Heart right ventricle (tissue), 16 donors: Measurements from ENCODE around the gene PRPF31. TPM values are rescaled to one million over a fixed set of nuclear protein-coding genes. Genes with fewer than 3 reads are reported as not detected.

Experiments used
- ATAC-seq, 8 donors: fragments of 200-7000 bp; cut with Tn5 transposase; one replicate each; pipeline ENCODE4 v1.9.1; 2020; ENCODE audit warnings: mild to moderate bottlenecking in 8 of 8, moderate library complexity in 8 of 8, moderate number of reproducible peaks in 1 of 8
- DNase-seq, 2 donors: peaks; one replicate each; pipeline ENCODE4 v3.0.0-alpha.2; 2020
- H3K27ac ChIP-seq, 10 donors: fragments of 200-600 bp; sonication (generic) in 2 of 10; one replicate each; pipeline versions ENCODE4 v1.5.0 to v1.8.0; 2020 to 2022; ENCODE audit warnings: mild to moderate bottlenecking in 3 of 10
- H3K27me3 ChIP-seq, 7 donors: fragments of 200-600 bp; one replicate each; pipeline ENCODE4 v1.8.0; 2021 to 2022; ENCODE audit warnings: mild to moderate bottlenecking in 2 of 7
- H3K36me3 ChIP-seq, 9 donors: fragments of 200-600 bp; sonication (generic) in 1 of 9; one replicate each; pipeline versions ENCODE4 v1.5.0 to v1.8.0; 2020 to 2022; ENCODE audit warnings: mild to moderate bottlenecking in 2 of 9
- H3K4me1 ChIP-seq, 9 donors: fragments of 200-600 bp; sonication (generic) in 1 of 9; one replicate each; pipeline versions ENCODE4 v1.5.0 to v1.8.0; 2020 to 2022; ENCODE audit warnings: mild to moderate bottlenecking in 4 of 9
- H3K4me3 ChIP-seq, 10 donors: fragments of 200-600 bp; sonication (generic) in 2 of 10; one replicate each; pipeline versions ENCODE4 v1.5.0 to v1.8.0; 2020 to 2022; ENCODE audit warnings: mild to moderate bottlenecking in 7 of 10, moderate library complexity in 2 of 10
- H3K9me3 ChIP-seq, 11 donors: fragments of 200-600 bp in 10 of 11; sonication (generic) in 2 of 11; one replicate each; pipeline versions ENCODE4 v1.5.0 to v1.8.0; 2013 to 2022; ENCODE audit warnings: mild to moderate bottlenecking in 2 of 11, control low read depth in 1 of 11, moderate library complexity in 1 of 11
- WGBS, 2 donors: extraction: QIAGEN DNeasy Blood & Tissue Kit; methylation state at CpG; one replicate each; pipeline ENCODE4 v1.1.7; 2013; ENCODE audit warnings: inconsistent platforms in 1 of 2; 5-methylcytosine and 5-hydroxymethylcytosine counted together
- intact Hi-C, 10 donors: fragments of 100-400 bp; cut with DNase I; formaldehyde crosslinking; loops; one replicate each; pipeline versions ENCODE4 v1.11.1 to v1.14.2; 2022
- polyA plus RNA-seq, 2 donors: library from polyadenylated mRNA; stranded (reverse); fragments of 200-250 nt; gene quantifications; one replicate each; pipeline ENCODE4 v1.2.3, GENCODE V29; 2013
- total RNA-seq, 10 donors: library from RNA; stranded (reverse); fragmentation: NEBNext Ultra II Directional in 3 of 10; extraction: Animal tissue kit (Norgen Biotek cat#: 25700) in 3 of 10; gene quantifications; one replicate each; pipeline versions ENCODE4 v1.2.1 to v1.2.4, GENCODE V29; 2021 to 2023
- TF ChIP-seq, protein P1 (sequence below), 9 donors: fragments of 200-600 bp; sonication (generic) in 2 of 9; IDR thresholded peaks; one replicate each; pipeline versions ENCODE4 v1.5.0 to v1.8.0; 2021 to 2022; ENCODE audit warnings: antibody characterized with exemption in 9 of 9, mild to moderate bottlenecking in 5 of 9, moderate library complexity in 1 of 9
- donor health status: Arrhythmogenic right ventricular cardiomyopathy.
- donor health status: ischemic (EF 13 %, LVEDD 7.1; RV severe dilation, severe dysfunction).
- donor health status: healthy with polysubstance abuse.
- donor health status: DM: no; HTN: yes; CAD: no.
- donor health status: DM: no; HTN: no; CAD: no.
- donor health status: ischemic (EF 25% LVEDD 6.9; RV normal size, moderate dysfunction).
- donor health status: ischemic (EF 25% LVEDD 5.7; RV mildly dilated, moderate dysfunction).
- donor health status: healthy.
- donor health status: DM: yes; HTN: yes; CAD: no.
- donor health status: Ischemic cardiomyopathy.
- donor health status: ischemic (EF 35%, LVEDD 5.7; RV mildly dilated, moderate dysfunction).
- donor health status: nonischemic (EF 11% LVEDD 7.7; RV severe dilation, severe dysfunction).
- donor health status: DM: yes; HTN: yes; CAD: no.
- donor health status: PGD.
- donor health status: ischemic (EF 29% LVEDD 5.4; RV normal size, mild dysfunction).
- donor health status: nonischemic (EF 23%, LVEDD 6.1; RV moderate dilation, normal function).

Gene PRPF31
- total and polyA plus RNA-seq, 12 donors = 35.9 to 52.8 (median 43.4) TPM

DNA sequence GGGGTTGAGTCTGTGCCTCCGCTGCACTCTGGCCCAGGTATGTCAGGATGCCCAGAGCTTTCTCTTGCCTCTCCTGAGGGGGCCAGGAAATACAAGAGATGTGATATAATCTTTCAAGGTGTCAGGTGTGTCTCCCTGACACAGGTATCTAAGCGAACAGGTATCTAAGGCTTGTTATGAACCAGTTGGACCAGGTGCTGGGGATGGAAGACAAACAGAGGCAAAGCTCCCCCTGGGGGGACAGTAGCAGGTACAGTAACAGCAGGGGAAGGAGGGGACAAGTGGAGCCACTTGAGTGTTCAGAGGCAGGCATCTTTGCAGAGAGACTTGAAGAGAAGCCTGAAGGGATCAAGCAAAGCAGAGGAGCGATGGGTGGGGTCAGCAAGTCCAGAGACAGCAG lies 41.4 kb downstream of the PRPF31 start:
- H3K4me3 ChIP-seq = no peak overlapping the region
- intact Hi-C loops = loop anchor here in 1 of 10 donors (5.0 kb wide), 1 partner anchor 45 kb away; the partner anchor contains the start of gene RPS9
- H3K4me1 ChIP-seq = peaks cover 4 to 54% (median 26%) of the 10 kb centered on the region in 9 donors
- DNase-seq (no peak), ATAC-seq (no peak)
- no peak overlapping the region for H3K27ac ChIP-seq
- TF ChIP-seq, protein P1, sequence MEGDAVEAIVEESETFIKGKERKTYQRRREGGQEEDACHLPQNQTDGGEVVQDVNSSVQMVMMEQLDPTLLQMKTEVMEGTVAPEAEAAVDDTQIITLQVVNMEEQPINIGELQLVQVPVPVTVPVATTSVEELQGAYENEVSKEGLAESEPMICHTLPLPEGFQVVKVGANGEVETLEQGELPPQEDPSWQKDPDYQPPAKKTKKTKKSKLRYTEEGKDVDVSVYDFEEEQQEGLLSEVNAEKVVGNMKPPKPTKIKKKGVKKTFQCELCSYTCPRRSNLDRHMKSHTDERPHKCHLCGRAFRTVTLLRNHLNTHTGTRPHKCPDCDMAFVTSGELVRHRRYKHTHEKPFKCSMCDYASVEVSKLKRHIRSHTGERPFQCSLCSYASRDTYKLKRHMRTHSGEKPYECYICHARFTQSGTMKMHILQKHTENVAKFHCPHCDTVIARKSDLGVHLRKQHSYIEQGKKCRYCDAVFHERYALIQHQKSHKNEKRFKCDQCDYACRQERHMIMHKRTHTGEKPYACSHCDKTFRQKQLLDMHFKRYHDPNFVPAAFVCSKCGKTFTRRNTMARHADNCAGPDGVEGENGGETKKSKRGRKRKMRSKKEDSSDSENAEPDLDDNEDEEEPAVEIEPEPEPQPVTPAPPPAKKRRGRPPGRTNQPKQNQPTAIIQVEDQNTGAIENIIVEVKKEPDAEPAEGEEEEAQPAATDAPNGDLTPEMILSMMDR (IDR thresholded peaks at IDR 0.05) = no peak
- 96 to 97% methylated on average over 3 of the region's 3 CpGs for WGBS, 2 donors
- H3K9me3 ChIP-seq = no peaks in the 10 kb centered on the region
- H3K36me3 ChIP-seq = peaks cover 0 to 66% (median 63%) of the 10 kb centered on the region in 9 donors
- H3K27me3 ChIP-seq = no peaks in the 10 kb centered on the region

GRCh38 chr19:54158812-54159351 lies 43.3 kb downstream of the PRPF31 start:
- TF ChIP-seq, protein P1 (IDR thresholded peaks at IDR 0.05) = no peak
- Histone ChIP-seq H3K27ac (peak overlapping the region; percentile 88 to 97 (median 95)), H3K27me3 (no peaks in the 10 kb centered on the region), H3K9me3 (no peaks in the 10 kb centered on the region), H3K4me1 (peaks cover 4 to 62% (median 35%) of the 10 kb centered on the region in 9 donors), H3K36me3 (peaks cover 0 to 47% (median 44%) of the 10 kb centered on the region in 9 donors), H3K4me3 (peak overlapping the region; percentile 58 to 78 (median 70))
- DNase-seq (no peak), ATAC-seq (no peak)
- WGBS, 2 donors = 11 to 13% methylated on average over 19 of the region's 19 CpGs
- intact Hi-C loops = loop anchor here in 1 of 10 donors (5.0 kb wide), 1 partner anchor 43 kb away; the partner anchor contains the start of gene RPS9

- TF ChIP-seq, protein P1 (IDR thresholded peaks at IDR 0.05) = peak in 8 of 9 donors; percentile 14 to 66 (median 46)
- ATAC-seq (peak; percentile 91 to 97 (median 95)), DNase-seq (peak; percentile 96 to 100)
- H3K4me3 ChIP-seq = peak within 1 kb of the TSS; percentile 58 to 78 (median 70)
- H3K4me1 ChIP-seq = peaks cover 4 to 63% (median 36%) of the 10 kb centered on the region in 9 donors
- 0% methylated on average over 72 of the region's 72 CpGs for WGBS, 2 donors
- H3K36me3 ChIP-seq = peaks cover 0 to 40% (median 37%) of the 10 kb centered on the region in 9 donors
- peaks cover 0 to 6% (median 3%) of the 10 kb centered on the region in 7 donors for H3K27me3 ChIP-seq
- intact Hi-C loops = loop anchor here in 2 of 10 donors (5.0 kb wide), 1 partner anchor 43 kb away; the partner anchor contains the start of gene RPS9 (in 2 of the 2)
- H3K9me3 ChIP-seq = no peaks in the 10 kb centered on the region
- peak within 1 kb of the TSS; percentile 88 to 97 (median 95) for H3K27ac ChIP-seq
Measured at GRCh38 chr19:54159352-54160181, 44.0 kb downstream of the PRPF31 start, which contains the start of gene LENG1. LENG1 (minus strand) TSS chr19:54159721; CDS start chr19:54159695, 26 bp downstream.

DNA sequence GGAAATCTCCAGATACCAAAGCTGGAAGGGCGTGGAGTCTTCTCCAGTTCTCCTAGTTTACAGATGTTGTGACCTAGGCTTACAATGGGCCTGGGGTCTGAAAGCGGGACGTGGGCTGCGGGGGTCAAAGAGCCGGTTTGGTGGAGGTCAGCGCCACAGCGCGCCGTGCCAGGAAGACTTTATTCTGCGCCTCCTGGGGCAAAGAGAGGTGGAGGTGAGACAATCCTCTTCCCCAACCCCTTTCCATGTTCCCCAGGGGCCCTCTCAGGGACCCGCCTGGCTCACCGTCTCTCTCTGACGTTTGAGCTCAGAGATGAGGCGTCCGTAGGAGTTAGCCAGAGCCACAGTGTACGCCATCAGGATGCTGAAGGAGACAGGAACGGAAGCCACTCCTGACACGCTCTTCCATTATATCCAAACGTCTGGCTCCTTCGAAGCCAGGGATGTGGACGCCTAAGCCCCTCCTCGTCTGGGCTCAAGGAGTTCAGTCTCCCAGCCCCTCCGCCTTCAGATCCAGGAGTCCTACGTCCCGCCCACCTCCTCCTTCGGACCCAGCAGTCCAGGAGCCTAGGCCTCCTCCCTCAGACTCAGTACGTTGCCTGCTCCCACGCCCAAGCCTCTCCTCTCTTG lies 44.7 kb downstream of the PRPF31 start:
- intact Hi-C loops = loop anchor here in 1 of 10 donors (5.0 kb wide), 1 partner anchor 42 kb away; the partner anchor contains the start of gene RPS9
- peaks cover 0 to 32% (median 30%) of the 10 kb centered on the region in 9 donors for H3K36me3 ChIP-seq
- peaks cover 0 to 13% (median 8%) of the 10 kb centered on the region in 7 donors for H3K27me3 ChIP-seq
- no peaks in the 10 kb centered on the region for H3K9me3 ChIP-seq
- WGBS, 2 donors = 1 to 3% methylated on average over 28 of the region's 28 CpGs
- DNase-seq (no peak), ATAC-seq (no peak)
- TF ChIP-seq, protein P1 (IDR thresholded peaks at IDR 0.05) = no peak
- peak overlapping the region; percentile 16 to 76 (median 62) for H3K4me3 ChIP-seq
- peak overlapping the region in 9 of 10 donors; percentile 38 to 95 (median 80) for H3K27ac ChIP-seq
- peaks cover 4 to 59% (median 37%) of the 10 kb centered on the region in 9 donors for H3K4me1 ChIP-seq
